B cell (primary cell): ENCODE measurements around the gene EXOC4. TPM values are rescaled to one million over a fixed set of nuclear protein-coding genes. Genes with fewer than 3 reads are reported as not detected.

Experiments used
- ATAC-seq: fragments of 200-7000 bp; cut with Tn5 transposase; one replicate; pipeline ENCODE4 v1.10.0; 2021; ENCODE audit warnings: low read depth, mild to moderate bottlenecking, moderate number of reproducible peaks, moderate library complexity
- CTCF ChIA-PET: fragments of 350-600 bp; sonication (Branson Sonifier 250); formaldehyde crosslinking; loops from one replicate; lab custom pipeline; 2021; ENCODE audit warnings: antibody characterized with exemption, inconsistent platforms; lab: Charles Lee
- POLR2A ChIA-PET: fragments of 350-600 bp; sonication (Branson Sonifier 250); formaldehyde crosslinking; loops from one replicate; lab custom pipeline; 2021; ENCODE audit warnings: antibody characterized with exemption; lab: Charles Lee
- DNase-seq: peaks from one replicate; pipeline ENCODE4 v3.0.0; 2013
- H2AFZ ChIP-seq: 2 replicates; pipeline ENCODE4 v1.6.1; 2012; ENCODE audit warnings: mild to moderate bottlenecking, low read depth, low read length; ENCODE audit not compliant: insufficient read depth, poor library complexity, severe bottlenecking
- H3K27ac ChIP-seq, 2 donors: 1 replicate in 1 of 2; 2 replicates in 1 of 2; pipeline ENCODE4 v1.5.1; 2012 to 2013; ENCODE audit warnings: low read length in 2 of 2, mild to moderate bottlenecking in 2 of 2, moderate library complexity in 1 of 2
- H3K27me3 ChIP-seq, 4 experiments: fragments of 200-600 bp in 1 of 4; sonication (generic) in 1 of 4; replicated peaks in 1 of 4; 1 replicate in 2 of 4; 2 replicates in 2 of 4; pipeline versions ENCODE4 v1.6.1 to v1.7.0; 2013 to 2016; ENCODE audit warnings: low read length in 3 of 4, mild to moderate bottlenecking in 2 of 4, mixed read lengths in 1 of 4, moderate library complexity in 1 of 4; ENCODE audit not compliant: insufficient read depth in 4 of 4, control insufficient read depth in 3 of 4; ENCODE audit errors: control extremely low read depth in 1 of 4
- H3K36me3 ChIP-seq, 2 experiments: replicated peaks in 1 of 2; 1 replicate in 1 of 2; 2 replicates in 1 of 2; pipeline versions ENCODE4 v1.6.1 to v1.7.1; 2013; ENCODE audit warnings: low read length in 1 of 2; ENCODE audit not compliant: insufficient read depth in 2 of 2, control insufficient read depth in 1 of 2; ENCODE audit errors: control extremely low read depth in 1 of 2, extremely low read depth in 1 of 2
- H3K4me1 ChIP-seq, 2 donors: fragments of 200-600 bp in 1 of 2; sonication (generic) in 1 of 2; 1 replicate in 1 of 2; 2 replicates in 1 of 2; pipeline versions ENCODE4 v1.5.1 to v1.6.1; 2013 to 2017; ENCODE audit warnings: low read length in 2 of 2; ENCODE audit not compliant: control insufficient read depth in 2 of 2, insufficient read depth in 2 of 2
- H3K4me2 ChIP-seq: replicated peaks from 2 replicates; pipeline ENCODE3; 2012; ENCODE audit warnings: mild to moderate bottlenecking, low read depth, low read length; ENCODE audit not compliant: poor library complexity, severe bottlenecking
- H3K4me3 ChIP-seq, 5 experiments: fragments of 200-600 bp in 1 of 5; sonication (generic) in 1 of 5; 1 replicate in 3 of 5; 2 replicates in 2 of 5; pipeline versions ENCODE4 v1.5.1 to v1.7.0; 2011 to 2016; ENCODE audit warnings: low read length in 4 of 5, mild to moderate bottlenecking in 4 of 5, low read depth in 2 of 5, control low read depth in 1 of 5, moderate library complexity in 1 of 5; ENCODE audit not compliant: insufficient read depth in 1 of 5; ENCODE audit errors: control extremely low read depth in 1 of 5, extremely low read depth in 1 of 5
- H3K79me2 ChIP-seq: fragments of 200-600 bp; sonication (generic); one replicate; pipeline ENCODE4 v1.6.0; 2016; ENCODE audit warnings: low read length; ENCODE audit not compliant: control insufficient read depth, insufficient read depth
- H3K9ac ChIP-seq: fragments of 200-600 bp; sonication (generic); 2 replicates; pipeline ENCODE4 v1.6.1; 2017; ENCODE audit warnings: mild to moderate bottlenecking, low read length, moderate library complexity
- H3K9me3 ChIP-seq, 3 donors: one replicate each; pipeline versions ENCODE4 v1.6.1 to v1.7.1; 2013; ENCODE audit warnings: low read length in 2 of 3; ENCODE audit not compliant: control insufficient read depth in 2 of 3, insufficient read depth in 1 of 3; ENCODE audit errors: control extremely low read depth in 1 of 3
- H4K20me1 ChIP-seq: 2 replicates; pipeline ENCODE4 v1.6.0; 2012; ENCODE audit warnings: mild to moderate bottlenecking, low read length; ENCODE audit not compliant: insufficient read depth, control insufficient read depth, poor library complexity, severe bottlenecking
- H3K27ac Mint-ChIP-seq: one replicate; pipeline ENCODE4 v1.8.0; 2021; ENCODE audit warnings: mixed read lengths
- H3K27me3 Mint-ChIP-seq: one replicate; pipeline ENCODE4 v1.8.0; 2021; ENCODE audit warnings: mixed read lengths
- H3K4me1 Mint-ChIP-seq: one replicate; pipeline ENCODE4 v1.8.0; 2021; ENCODE audit warnings: mixed read lengths
- H3K4me3 Mint-ChIP-seq: one replicate; pipeline ENCODE4 v1.8.0; 2021; ENCODE audit warnings: mixed read lengths
- H3K9me3 Mint-ChIP-seq: one replicate; pipeline ENCODE4 v1.8.0; 2022; ENCODE audit warnings: mixed read lengths; ENCODE audit not compliant: insufficient read depth
- EZH2 ChIP-seq: IDR thresholded peaks from 2 replicates; pipeline ENCODE4 v1.6.1; 2012; ENCODE audit warnings: borderline replicate concordance, low read depth, mild to moderate bottlenecking, moderate library complexity, low read length; ENCODE audit not compliant: insufficient read depth, poor library complexity, severe bottlenecking
- WGBS: methylation state at CpG from one replicate; pipeline ENCODE4 v1.1.5; 2013; ENCODE audit warnings: missing lambda C conversion rate; ENCODE audit not compliant: insufficient coverage; 5-methylcytosine and 5-hydroxymethylcytosine counted together
- intact Hi-C: fragments of 100-400 bp; cut with micrococcal nuclease; formaldehyde crosslinking; loops from one replicate; pipeline ENCODE4 v1.10.0; 2022
- polyA plus RNA-seq: library from polyadenylated mRNA; depleted of rRNA; stranded (reverse); fragments of >200 nt; gene quantifications from 2 replicates; pipeline ENCODE4 v1.2.3, GENCODE V29; 2012
- total RNA-seq, 2 donors: library from RNA; stranded (reverse); fragments of 120-200 nt in 1 of 2; gene quantifications; 1 replicate in 1 of 2; 2 replicates in 1 of 2; pipeline versions ENCODE4 v1.2.3 to v1.2.4, GENCODE V29; 2013 to 2022
- TF ChIP-seq, protein P1 (sequence below): fragments of 200-600 bp; IDR thresholded peaks from one replicate; pipeline ENCODE4 v1.8.0; 2022; ENCODE audit warnings: antibody characterized with exemption, mild to moderate bottlenecking

The EXOC4 gene
- total and polyA plus RNA-seq, 2 donors (not counting 1 experiment from before 2014, with no cell fraction given), result 16.7 to 135 TPM

DNA sequence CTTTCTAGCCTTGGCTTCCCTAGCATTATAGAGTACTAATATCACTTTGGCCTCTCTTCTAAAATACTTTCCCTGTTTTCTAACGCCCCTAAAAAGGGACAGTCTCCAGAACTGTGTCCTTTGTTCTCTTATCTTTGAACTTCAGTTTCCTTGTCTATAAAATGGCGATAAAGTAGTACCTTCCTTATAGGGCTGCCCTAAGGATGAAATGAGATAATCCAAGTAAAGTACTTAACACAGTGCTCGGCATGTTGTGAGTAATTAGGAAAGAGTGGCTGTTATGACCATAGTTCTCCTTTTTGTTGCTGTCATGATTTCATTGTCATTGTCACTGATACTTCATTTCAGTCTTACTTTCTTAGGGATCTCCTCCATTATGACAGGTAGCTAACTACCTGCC lies 114.7 kb downstream of the EXOC4 start:
- H3K4me1 Mint-ChIP-seq, result peaks cover 4% of the 10 kb centered on the region
- Histone ChIP-seq H3K79me2 (no peaks in the 10 kb centered on the region), H2AFZ (no peak overlapping the region), H4K20me1 (no peaks in the 10 kb centered on the region), H3K27me3 (no peaks in the 10 kb centered on the region), H3K9ac (no peak overlapping the region), H3K4me1 (no peaks in the 10 kb centered on the region), H3K4me2 (no peak overlapping the region), H3K27ac (no peak overlapping the region), H3K36me3 (no peaks in the 10 kb centered on the region), H3K4me3 (no peak overlapping the region), H3K9me3 (no peaks in the 10 kb centered on the region)
- H3K27me3 Mint-ChIP-seq, result no peaks in the 10 kb centered on the region
- intact Hi-C loops, result no loop called here
- ATAC-seq, result no peak
- TF ChIP-seq, protein P1, sequence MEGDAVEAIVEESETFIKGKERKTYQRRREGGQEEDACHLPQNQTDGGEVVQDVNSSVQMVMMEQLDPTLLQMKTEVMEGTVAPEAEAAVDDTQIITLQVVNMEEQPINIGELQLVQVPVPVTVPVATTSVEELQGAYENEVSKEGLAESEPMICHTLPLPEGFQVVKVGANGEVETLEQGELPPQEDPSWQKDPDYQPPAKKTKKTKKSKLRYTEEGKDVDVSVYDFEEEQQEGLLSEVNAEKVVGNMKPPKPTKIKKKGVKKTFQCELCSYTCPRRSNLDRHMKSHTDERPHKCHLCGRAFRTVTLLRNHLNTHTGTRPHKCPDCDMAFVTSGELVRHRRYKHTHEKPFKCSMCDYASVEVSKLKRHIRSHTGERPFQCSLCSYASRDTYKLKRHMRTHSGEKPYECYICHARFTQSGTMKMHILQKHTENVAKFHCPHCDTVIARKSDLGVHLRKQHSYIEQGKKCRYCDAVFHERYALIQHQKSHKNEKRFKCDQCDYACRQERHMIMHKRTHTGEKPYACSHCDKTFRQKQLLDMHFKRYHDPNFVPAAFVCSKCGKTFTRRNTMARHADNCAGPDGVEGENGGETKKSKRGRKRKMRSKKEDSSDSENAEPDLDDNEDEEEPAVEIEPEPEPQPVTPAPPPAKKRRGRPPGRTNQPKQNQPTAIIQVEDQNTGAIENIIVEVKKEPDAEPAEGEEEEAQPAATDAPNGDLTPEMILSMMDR, result no peak
- no peak for TF ChIP-seq EZH2
- no peaks in the 10 kb centered on the region for H3K9me3 Mint-ChIP-seq
- ChIA-PET POLR2A (no interaction called here), CTCF (no interaction called here)
- no CpG with 5 or more reads among the region's 3 CpGs for WGBS
- no peak overlapping the region for H3K27ac Mint-ChIP-seq
- H3K4me3 Mint-ChIP-seq, result no peak overlapping the region
- DNase-seq, result no peak

DNA sequence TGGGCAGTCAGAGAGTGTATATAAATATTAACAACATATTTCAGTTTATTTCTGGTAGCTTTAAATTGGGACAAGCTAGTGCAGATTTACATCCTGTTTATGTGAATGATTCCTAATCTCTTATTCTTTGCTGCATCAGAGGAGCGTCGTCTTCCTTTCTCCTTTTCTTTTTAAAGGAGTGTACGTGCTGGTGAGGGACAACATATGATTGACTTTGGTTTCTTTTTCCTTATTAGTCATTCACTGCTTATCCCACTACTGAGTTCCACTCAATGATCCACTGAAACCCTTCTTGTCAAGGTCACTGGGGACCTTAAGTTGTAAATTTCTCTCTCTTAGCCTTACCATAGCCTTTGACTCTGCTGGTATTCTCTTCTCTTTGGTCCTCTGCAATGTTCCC lies 116.3 kb downstream of the EXOC4 start:
- CTCF ChIA-PET, result no interaction called here
- ATAC-seq (no peak), DNase-seq (no peak)
- H3K27ac Mint-ChIP-seq, result no peak overlapping the region
- no peak overlapping the region for H3K4me3 ChIP-seq
- no peaks in the 10 kb centered on the region for H3K4me1 ChIP-seq
- intact Hi-C loops, result no loop called here
- H3K9me3 Mint-ChIP-seq, result no peaks in the 10 kb centered on the region
- H3K4me3 Mint-ChIP-seq, result no peak overlapping the region
- no peaks in the 10 kb centered on the region for H3K9me3 ChIP-seq
- no peaks in the 10 kb centered on the region for H4K20me1 ChIP-seq
- H3K9ac ChIP-seq, result no peak overlapping the region
- WGBS, result no CpG with 5 or more reads among the region's 3 CpGs
- no peak overlapping the region for H3K4me2 ChIP-seq
- H3K27me3 ChIP-seq, result no peaks in the 10 kb centered on the region
- no peak overlapping the region for H3K27ac ChIP-seq
- H3K27me3 Mint-ChIP-seq, result no peaks in the 10 kb centered on the region
- no peak for TF ChIP-seq EZH2
- TF ChIP-seq, protein P1, result no peak
- H3K36me3 ChIP-seq, result no peaks in the 10 kb centered on the region
- peaks cover 4% of the 10 kb centered on the region for H3K4me1 Mint-ChIP-seq
- POLR2A ChIA-PET, result no interaction called here
- no peak overlapping the region for H2AFZ ChIP-seq
- H3K79me2 ChIP-seq, result no peaks in the 10 kb centered on the region
